Ascending aorta (tissue), 2 donors: ENCODE results near the gene PDE3A. TPM values are rescaled to one million over a fixed set of nuclear protein-coding genes. Genes with fewer than 3 reads are reported as not detected.

Source experiments
- DNase-seq, 2 donors: peaks; one replicate each; pipeline ENCODE4 v3.0.0-alpha.2; 2019; ENCODE audit warnings: low spot score in 2 of 2
- H3K27ac ChIP-seq, 2 donors: fragments of 200-600 bp; sonication (generic); one replicate each; pipeline ENCODE4 v1.5.1; 2016 to 2017; ENCODE audit warnings: mild to moderate bottlenecking in 1 of 2
- H3K27me3 ChIP-seq: fragments of 200-600 bp; sonication (generic); one replicate; pipeline ENCODE4 v1.5.1; 2017
- H3K36me3 ChIP-seq, 2 donors: fragments of 200-600 bp; sonication (generic); one replicate each; pipeline ENCODE4 v1.5.1; 2016
- H3K4me1 ChIP-seq, 2 donors: fragments of 200-600 bp; sonication (generic); one replicate each; pipeline ENCODE4 v1.5.1; 2016 to 2017; ENCODE audit warnings: mild to moderate bottlenecking in 1 of 2
- H3K4me3 ChIP-seq, 2 donors: fragments of 200-600 bp; sonication (generic); one replicate each; pipeline ENCODE4 v1.5.1; 2016 to 2017; ENCODE audit warnings: mild to moderate bottlenecking in 1 of 2
- H3K9me3 ChIP-seq, 2 donors: fragments of 200-600 bp; sonication (generic); one replicate each; pipeline ENCODE4 v1.5.1; 2016
- CTCF ChIP-seq, 3 experiments: fragments of 200-600 bp in 2 of 3; fragments of 450-650 bp in 1 of 3; sonication (generic) in 2 of 3; IDR thresholded peaks; one replicate each; pipeline ENCODE4 v1.5.1; 2016 to 2019; ENCODE audit warnings: antibody characterized with exemption in 3 of 3, mild to moderate bottlenecking in 1 of 3, moderate library complexity in 1 of 3
- intact Hi-C: fragments of 100-400 bp; cut with DNase I; formaldehyde crosslinking; loops from one replicate; pipeline ENCODE4 v1.15.1; 2023
- total RNA-seq: library from RNA; depleted of rRNA; stranded (reverse); fragments of >200 nt; gene quantifications from one replicate; pipeline ENCODE4 v1.1.0, GENCODE V29; 2016

PDE3A gene
- total RNA-seq, 1 donor from 2014 or later = 33.7 TPM

GRCh38 chr12:20411345-20411744 is 43.0 kb downstream of the PDE3A start:
- H3K9me3 ChIP-seq = no peaks in the 10 kb centered on the region
- no peak for DNase-seq
- H3K36me3 ChIP-seq = no peaks in the 10 kb centered on the region
- H3K4me1 ChIP-seq = peaks cover 6 to 15% of the 10 kb centered on the region in 2 donors
- no peak for TF ChIP-seq CTCF (IDR thresholded peaks at IDR 0.05)
- no peaks in the 10 kb centered on the region for H3K27me3 ChIP-seq
- intact Hi-C loops = no loop called here
- H3K27ac ChIP-seq = no peak overlapping the region
- no peak overlapping the region for H3K4me3 ChIP-seq

- no peaks in the 10 kb centered on the region for H3K36me3 ChIP-seq
- intact Hi-C loops = no loop called here
- no peaks in the 10 kb centered on the region for H3K27me3 ChIP-seq
- H3K4me3 ChIP-seq = peak overlapping the region in 1 of 2 donors; percentile 17
- no peaks in the 10 kb centered on the region for H3K9me3 ChIP-seq
- TF ChIP-seq CTCF (IDR thresholded peaks at IDR 0.05) = no peak
- no peak for DNase-seq
- peak overlapping the region in 1 of 2 donors; percentile 35 for H3K27ac ChIP-seq
- H3K4me1 ChIP-seq = peaks cover 6 to 13% of the 10 kb centered on the region in 2 donors
Observed at GRCh38 chr12:20415028-20415427, 46.7 kb downstream of the PDE3A start.

- no peak for DNase-seq
- Histone ChIP-seq H3K9me3 (no peaks in the 10 kb centered on the region), H3K4me1 (peaks cover 4 to 18% of the 10 kb centered on the region in 2 donors), H3K36me3 (no peaks in the 10 kb centered on the region), H3K4me3 (no peak overlapping the region), H3K27me3 (no peaks in the 10 kb centered on the region), H3K27ac (peak overlapping the region in 1 of 2 donors; percentile 35)
- no peak for TF ChIP-seq CTCF (IDR thresholded peaks at IDR 0.05)
- intact Hi-C loops = no loop called here
Observed at GRCh38 chr12:20415641-20416040, 47.3 kb downstream of the PDE3A start.

GRCh38 chr12:20420557-20420956 is 52.2 kb downstream of the PDE3A start:
- no peak for DNase-seq
- Histone ChIP-seq H3K4me3 (peak overlapping the region in 1 of 2 donors; percentile 10), H3K36me3 (no peaks in the 10 kb centered on the region), H3K27ac (peak overlapping the region in 1 of 2 donors; percentile 21), H3K27me3 (no peaks in the 10 kb centered on the region), H3K4me1 (peaks cover 5 to 25% of the 10 kb centered on the region in 2 donors), H3K9me3 (no peaks in the 10 kb centered on the region)
- intact Hi-C loops = no loop called here
- no peak for TF ChIP-seq CTCF (IDR thresholded peaks at IDR 0.05)

GRCh38 chr12:20421421-20421820 is 53.1 kb downstream of the PDE3A start:
- intact Hi-C loops = no loop called here

More at GRCh38 chr12:20421421-20421820, 53.1 kb downstream of the PDE3A start:
- Histone ChIP-seq H3K36me3 (no peaks in the 10 kb centered on the region), H3K4me3 (no peak overlapping the region), H3K27ac (peak overlapping the region in 1 of 2 donors; percentile 7), H3K9me3 (no peaks in the 10 kb centered on the region), H3K4me1 (peaks cover 5 to 26% of the 10 kb centered on the region in 2 donors), H3K27me3 (no peaks in the 10 kb centered on the region)
- DNase-seq = no peak
- TF ChIP-seq CTCF (IDR thresholded peaks at IDR 0.05) = no peak
